UCSD-AML1 (cell line): ENCODE data around the gene AOAH.

ENCODE experiments used
- DNase-seq: peaks from one replicate; lab custom pipeline; 2025; ENCODE audit not compliant: unreplicated experiment; lab: John Stamatoyannopoulos, UW

AOAH gene

DNA sequence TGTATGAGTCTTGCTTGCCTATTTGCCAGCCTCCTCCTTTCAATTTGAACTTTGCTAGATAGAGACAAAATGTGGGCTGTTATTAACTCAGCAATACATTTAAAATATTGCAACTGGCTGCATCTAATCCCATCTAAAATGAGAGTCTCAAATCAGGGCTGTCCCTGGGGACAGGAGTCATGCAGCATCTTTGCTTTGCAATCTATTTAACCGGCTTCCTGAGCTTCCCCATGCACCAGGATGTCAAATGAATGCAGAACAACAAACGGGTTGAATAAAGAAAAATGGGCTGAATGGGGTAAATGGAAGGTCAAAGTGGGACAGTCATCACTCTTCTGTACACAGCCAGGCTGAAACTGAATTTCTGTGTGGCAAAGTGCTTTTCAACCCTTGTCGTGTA lies 89.2 kb downstream of the AOAH start:
- DNase-seq: no peak

DNA sequence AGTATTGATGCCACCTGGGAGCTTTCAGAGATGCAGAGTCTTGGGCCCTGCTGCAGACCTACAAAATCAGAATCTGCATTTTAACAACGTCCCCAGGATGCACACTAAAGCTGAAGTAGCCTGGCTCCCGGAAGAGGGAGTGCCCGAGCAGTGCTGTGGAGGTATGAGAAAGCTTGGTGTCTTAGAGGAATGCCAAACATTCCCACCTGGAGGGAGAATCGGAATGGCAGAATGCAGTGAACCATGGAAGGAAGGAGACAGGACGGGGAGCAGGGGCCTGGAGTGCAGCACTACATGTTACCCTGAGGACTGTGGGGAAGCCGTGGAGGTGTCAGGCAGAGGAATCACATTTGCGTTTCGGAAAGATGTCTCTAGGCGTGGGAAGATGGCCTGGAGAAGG lies 90.9 kb downstream of the AOAH start:
- no peak for DNase-seq

DNA sequence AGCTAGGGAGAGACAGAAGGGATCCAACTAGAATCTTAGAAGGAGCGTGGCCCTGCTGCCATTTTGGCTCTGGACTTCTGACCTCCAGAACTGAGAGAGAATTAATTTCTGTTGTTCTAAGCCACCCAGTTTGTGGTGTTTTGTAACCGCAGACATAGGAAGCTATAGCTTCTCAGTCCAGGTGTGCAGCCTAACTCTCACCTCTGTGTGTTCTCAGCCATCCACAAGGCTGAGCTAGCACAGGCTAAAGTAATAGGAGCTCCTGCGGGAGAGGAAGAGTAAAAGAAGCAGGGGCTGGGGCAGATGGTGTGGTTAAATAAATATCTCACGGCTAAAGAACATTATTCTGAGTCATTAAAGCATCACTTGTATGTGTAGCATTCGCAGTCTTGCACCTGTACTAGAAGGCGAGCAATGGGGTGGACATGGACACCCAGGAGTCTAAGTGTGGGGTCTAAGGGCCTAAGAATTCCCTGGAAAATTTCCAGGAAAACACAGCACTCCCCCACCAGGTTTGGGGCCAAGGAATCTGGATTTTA lies 94.1 kb downstream of the AOAH start:
- DNase-seq: no peak

DNA sequence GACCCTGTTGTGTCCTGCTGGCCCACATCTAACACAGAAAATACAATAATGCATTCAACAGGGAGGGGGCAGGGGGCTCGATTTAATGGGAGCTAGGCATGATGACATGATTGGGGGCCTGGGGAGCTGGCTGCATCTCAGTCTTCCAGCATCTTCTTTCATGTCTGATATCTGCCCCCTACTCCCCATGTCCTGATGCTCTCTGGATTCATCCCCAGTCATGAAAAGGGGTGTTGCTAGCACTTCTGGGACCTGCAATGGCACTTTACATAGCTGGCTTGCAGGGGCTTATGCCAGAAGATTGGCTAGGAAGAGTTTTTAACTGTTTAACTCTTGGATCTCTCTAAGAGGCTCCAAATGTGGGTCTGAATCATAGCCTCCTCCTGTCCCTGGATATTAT lies 94.9 kb downstream of the AOAH start:
- DNase-seq: no peak

DNA sequence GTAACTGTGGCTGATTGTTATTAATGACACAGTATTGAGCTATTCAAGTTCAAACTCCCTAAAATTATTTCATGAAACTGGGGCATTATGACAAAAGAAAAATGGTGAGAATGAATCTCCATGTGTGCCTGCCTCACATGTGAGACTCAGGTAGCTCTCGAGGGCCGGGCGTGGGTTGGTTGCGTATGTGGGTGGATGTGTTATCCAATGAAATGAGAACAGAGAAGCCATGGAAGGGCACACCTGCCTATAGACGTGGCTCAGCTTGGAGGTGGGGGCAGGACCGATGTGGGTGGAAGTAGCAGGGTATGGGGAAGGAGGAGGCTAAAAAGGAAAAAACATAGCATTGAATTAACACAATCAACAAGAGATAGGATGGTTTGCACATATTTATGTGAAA lies 96.5 kb downstream of the AOAH start:
- no peak for DNase-seq

DNA sequence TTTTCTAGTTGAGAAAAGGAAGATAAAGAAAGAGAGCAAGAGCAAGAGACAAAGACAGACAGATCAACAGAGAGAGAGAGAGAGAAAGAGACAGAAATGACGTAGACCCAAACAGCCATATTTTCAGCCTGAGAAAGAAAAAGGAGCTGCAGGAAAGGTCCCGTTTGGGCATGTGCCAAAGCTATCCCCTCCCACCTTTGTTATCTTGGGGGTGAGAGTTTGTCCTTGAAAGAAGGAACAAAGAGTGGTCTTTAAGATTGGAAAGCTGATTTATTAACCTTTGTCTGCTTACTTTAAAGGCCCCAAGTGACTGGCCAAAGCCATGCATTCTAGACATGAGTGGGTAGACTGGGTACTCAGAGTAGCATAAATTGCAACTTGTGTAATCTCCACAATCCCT lies 98.2 kb downstream of the AOAH start:
- no peak for DNase-seq

DNA sequence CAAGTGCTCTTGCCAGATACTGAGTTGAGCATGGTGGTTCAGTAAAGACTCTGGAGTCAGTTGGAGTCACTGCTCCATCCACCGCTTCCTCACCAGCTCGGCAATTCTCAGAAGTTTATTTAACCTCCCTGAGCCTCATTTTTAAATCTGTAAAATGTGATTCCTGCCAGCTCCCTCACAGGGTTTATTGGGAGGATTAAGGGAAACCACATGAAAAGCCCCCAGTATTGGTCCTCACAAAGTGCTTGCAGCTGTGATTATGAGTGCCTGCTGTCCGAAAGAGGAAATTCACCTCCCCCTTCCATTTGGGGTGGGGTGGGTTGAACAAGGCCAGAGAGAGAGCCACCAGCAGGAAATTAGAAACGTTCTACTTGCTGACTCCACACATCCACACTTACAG lies 99.0 kb downstream of the AOAH start:
- peak; percentile 9 for DNase-seq

DNA sequence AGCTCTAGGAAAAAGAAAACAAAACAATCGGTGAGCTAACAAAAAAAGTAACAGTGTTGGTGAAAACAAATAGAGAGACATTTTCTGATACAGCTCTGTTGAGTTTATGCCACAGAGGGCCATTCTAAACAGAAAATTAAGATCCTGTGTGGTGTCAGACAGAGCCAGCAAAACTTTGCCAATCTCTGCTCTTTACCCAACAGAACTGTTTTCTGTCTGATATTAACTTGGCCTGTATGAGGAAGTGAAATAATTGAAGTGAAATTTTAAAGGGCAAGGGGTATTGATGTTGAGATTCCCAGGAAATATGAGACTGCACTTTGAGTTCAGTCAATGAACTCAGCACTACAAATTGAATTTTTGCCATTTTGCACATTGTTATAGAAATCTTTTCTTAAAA lies 101.0 kb downstream of the AOAH start:
- no peak for DNase-seq

DNA sequence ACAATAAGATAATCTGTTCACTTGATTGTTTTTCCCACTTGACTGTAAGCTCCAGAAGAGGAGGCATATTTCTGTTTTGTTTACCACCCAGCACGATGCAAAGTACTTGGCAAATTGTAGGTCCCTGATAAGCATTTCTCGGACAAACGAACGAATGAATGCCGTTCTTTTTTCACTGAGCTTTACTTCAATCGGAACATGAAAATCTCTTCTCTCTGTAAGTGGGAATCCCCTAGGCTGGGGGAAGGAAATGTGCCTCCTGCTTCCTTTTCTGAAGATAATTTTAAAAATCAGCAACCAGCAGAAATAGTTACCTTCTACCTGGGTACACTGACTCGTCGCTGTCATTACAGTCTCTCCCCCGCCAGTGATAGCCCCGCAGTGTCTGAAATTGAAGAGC lies 102.9 kb downstream of the AOAH start:
- no peak for DNase-seq

DNA sequence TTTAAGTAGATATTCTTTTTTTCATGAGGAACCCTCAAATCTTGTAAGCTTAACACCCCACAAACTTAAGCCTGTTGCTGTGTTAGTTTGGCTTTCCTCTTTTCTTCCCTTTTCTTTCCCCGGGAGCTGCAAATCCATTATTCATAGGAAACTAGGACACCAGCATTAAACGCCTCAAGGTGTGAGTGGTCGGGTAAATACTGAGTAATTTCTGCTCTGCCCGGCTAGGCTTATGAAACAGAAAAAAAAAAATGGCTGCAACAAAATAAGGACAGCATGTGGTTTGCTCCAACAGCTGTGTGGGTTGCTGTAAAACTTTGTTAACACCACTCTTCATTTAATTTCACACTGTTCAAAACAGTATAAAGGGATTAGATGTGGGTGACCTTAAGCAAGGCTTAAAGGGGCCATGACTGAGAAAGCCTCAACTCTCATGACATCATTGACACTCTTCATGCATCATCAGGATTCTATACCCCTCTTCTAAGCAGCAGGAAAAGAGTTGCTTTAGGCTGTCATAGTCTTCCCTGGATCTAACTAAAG lies 104.1 kb downstream of the AOAH start:
- DNase-seq: no peak

DNA sequence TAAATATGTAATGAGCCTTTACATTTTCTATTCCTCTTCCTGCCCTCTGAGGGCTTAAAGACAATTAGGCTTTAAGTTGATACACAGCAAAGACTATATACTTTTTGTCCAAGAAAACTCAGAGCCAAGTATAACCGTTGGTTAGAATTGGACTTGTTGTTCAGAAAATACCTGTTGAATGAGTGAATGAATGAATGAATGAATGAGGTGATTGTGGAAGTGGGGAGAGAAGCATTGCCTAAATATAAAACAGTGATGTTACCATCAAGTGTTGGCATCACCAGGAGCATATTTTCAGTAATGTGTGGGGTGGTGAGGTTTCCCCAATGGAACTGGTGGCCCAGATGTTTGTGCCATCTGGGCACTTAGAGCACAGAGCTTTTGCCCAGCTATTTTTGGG lies 106.9 kb downstream of the AOAH start:
- no peak for DNase-seq

DNA sequence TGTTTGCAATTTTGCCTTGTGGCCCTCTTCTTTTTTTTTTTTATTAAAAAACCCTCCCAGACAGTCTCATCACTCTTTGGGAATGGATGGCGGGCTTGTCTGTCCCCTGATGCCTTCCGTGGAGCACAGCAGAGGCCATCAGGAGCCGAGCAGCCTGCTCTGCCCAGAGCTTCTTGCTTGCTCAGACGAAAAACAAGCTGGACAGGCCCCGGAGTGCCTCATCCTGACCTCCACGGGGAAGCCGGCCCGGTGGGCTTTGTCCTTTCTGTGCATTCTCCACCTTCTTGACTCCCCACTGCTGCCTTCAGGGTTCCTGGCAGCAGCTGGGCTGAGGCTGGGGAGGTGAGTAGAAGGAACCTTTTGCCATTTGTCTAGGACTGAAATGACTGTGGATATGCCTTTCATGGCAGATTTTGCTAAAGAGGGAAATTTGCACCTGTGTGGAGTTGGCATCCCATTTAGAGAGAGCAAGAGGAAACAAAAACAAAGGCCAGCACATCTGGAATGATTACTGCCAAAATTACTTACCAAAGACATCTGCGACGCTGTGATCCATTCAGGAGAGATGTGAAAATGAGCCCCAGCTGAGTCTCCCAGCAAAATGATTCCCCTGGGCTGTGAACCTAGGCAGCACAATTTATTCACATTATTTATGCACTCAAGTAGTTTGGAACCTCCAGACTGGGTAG lies 108.3 kb downstream of the AOAH start:
- DNase-seq: no peak

DNA sequence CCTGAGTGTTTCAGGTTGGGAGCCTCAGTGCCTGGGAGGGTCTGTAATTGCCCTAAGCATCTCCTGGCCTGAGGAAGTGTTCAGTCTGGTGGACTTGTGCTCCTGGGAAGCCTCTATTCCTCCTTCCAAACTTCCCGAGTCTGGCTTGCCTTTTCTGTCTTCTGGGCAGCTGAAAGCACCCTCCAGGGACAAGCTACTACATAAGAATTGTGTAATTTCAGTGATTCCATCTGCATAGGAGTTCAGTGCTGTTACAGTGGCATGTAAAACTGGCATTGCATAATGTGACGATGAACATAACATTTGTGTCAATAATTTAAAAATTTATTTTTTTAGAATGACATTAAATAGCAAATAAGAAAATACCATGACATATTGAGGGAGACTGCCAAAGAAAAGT lies 109.3 kb downstream of the AOAH start:
- no peak for DNase-seq

DNA sequence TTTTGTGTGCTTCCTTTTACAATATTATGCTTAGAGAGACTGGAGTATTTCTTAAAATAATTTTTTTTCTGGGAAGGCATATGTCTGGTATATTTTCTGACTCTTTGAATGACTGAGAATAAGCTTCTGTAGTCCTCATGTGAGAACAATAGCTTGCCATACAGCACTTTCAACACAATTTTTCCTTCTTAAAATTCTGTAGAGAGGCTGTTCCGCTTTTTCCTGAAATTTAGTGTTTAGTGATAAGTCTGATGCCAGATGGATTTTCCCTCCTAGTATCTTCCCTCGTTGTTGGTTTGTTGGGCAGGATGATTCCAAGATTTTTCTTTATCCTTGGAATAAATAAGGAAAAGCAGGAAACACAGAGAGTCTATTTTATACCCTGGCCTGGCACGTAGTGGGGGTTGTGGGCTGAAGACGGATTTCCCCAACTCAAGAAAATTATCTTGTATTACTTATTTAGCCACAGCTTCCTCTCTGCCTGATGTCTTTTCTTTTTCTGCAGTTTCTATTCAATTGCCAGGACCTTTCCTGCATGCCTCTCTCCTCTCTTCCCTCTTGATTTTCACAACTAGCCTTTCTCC lies 111.2 kb downstream of the AOAH start:
- DNase-seq: no peak

DNA sequence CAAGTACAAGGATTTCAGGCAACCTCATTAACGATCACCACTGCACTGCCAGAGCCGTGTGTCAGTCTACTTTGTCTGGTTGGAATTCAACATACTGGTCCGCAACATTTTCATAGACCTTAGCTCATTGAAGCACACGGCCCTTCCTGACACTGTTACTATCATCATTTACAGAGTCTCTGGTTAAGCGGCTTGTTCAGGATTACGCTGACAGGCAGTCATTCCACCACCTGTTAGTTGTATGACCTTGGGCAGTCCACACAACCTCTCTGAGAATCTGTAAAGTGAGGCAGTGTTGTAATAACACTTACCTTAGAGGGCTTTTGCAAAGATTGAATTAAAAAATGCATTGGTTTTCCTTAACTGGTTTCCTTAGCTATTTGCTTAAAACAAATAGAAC lies 112.6 kb downstream of the AOAH start:
- DNase-seq: no peak

DNA sequence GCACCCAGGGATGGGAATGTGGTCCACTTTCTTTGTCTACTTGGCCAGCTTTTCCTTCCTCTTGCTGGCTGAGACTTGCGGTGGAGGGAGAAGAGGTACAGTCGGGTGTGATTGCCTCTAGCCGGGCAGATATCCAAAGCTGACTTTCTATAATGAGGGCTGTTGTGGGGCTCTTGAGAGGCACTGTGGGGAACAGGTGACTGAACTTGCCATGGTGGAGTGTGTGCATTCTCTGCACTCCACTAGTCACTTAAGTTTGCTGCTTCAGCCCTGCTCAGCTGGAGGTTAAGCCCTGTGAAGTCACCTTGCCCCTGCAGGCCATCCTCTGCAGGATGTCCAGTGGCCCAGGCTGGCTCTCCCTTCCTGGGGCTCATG lies 116.6 kb downstream of the AOAH start:
- DNase-seq: no peak

DNA sequence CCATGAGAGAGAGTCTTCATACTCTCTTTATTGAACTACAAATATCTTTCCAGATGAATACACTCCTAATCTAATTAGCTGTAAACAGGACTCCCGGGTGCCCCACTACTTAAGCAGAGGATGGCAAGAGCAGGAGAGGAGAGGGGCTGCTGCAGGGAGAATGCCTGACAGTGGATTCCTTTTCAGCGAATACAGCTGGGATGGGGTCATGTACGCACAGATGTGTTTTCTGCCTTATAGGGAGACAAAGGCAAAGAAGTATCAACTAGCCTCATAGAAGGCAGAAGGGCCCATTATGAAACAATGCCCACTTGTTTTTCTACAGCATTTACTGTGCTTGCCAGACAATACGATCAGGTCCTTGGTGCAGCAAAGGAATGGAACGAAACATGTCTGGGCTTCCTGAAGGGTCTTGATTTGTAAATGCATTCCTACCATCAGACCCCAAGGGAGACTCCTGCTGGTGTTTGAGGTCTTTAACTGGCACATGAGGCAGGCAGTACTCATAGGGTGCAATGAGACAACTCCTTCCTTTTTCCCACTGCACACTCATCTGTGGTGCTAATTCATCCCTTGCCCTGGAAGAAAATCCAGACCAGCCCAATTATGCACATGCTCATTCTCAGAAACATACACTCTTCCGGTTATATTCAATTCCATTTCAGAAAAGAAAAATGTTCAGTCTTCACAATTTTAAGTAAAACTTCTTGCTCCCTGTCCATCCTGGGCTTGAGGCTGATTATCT lies 117.1 kb downstream of the AOAH start:
- DNase-seq: no peak

DNA sequence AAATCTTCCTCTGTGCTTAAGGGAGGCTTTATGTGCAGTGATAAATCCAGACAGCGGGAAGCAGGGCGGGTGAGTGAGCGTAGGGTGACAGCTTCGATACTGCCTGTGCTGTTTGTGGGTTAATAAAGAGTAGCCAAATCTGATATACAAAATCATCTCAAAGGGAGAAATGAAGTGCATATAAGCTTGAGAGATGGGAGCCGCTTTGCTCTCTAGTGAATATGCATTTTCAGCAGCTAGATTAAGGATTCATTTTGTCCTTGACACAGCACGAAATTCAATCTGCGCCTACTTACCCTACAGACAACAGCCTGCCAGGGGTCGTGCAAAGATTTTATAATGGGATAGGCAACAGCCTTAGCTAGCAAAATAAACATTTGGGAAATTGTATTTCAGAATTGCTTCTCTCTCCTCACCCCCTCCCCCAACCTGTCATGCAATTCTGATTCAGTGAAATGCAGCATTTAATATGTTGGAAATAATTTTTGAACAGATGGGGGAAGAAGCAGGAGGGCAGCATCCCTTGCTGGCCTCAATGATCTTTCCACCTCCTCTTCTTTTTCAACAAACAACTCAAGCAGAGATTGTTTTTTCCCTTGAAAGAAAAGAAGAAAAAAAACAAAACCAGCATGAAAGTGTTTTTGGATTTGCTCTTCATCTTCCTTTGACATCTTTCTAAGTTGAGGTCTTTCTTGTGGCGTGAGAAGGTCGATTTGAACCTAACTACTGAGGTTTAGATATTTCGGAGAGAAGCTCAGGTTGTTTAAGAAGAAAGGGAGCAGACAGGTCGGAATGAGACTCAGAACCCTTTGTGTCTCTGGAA lies 117.9 kb downstream of the AOAH start:
- no peak for DNase-seq

DNA sequence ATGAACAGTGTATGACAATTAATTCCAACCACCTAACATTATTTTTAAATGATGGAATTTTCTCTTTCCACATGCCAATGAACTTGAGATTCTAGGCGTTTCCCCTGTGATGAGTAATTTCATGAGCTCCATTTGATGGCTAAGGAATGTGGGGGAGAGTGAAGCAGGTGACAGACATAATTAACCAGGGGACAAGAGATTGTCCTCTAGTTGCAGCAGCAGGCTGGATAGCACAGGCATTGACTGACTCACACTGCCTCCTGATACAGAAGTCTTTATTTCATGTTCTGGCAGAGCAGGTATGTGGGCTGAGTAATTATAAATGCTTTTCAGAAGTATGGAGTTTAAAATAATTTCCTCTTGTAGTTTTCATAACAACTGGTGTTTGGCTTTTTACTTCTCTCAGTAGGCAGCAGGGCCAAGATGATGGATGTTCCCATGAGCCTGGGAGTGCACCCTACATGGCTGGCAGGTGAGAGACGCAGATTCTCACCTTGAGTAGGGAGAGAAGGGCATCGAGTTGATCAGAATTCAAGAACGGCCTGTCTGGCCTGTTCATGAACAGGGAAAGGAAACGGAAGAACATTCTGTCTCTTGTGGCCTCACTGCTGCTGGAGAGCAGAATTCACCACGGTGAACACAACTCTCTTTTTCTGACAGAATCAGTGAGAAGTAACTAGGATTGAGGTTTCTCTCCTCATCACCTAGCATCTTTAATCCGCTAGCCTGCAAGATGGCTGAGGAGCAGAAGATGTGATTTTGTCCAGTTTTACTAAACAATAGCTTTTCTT lies 118.8 kb downstream of the AOAH start:
- no peak for DNase-seq

DNA sequence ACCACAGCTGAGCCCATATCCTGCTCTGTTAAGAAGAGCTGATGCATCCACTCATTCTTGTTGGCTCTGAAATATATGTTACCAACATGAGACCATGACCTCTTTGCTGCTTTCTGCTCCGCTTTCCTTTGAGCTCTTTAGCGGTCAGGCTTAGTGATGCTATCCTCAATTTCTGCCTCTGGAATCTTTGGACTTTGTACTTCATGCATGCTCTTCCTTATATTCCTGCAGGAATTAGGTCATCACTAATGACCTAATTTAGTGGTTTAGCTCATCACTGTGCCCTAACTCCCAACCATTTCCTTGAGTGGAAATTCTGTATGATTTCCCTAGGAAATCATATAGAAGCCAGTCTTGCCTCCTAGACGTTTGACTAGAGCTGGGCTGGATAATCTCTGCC lies 119.5 kb downstream of the AOAH start:
- DNase-seq: no peak
